ENCODE data around the gene TNFRSF14.

The TNFRSF14 gene

DNA sequence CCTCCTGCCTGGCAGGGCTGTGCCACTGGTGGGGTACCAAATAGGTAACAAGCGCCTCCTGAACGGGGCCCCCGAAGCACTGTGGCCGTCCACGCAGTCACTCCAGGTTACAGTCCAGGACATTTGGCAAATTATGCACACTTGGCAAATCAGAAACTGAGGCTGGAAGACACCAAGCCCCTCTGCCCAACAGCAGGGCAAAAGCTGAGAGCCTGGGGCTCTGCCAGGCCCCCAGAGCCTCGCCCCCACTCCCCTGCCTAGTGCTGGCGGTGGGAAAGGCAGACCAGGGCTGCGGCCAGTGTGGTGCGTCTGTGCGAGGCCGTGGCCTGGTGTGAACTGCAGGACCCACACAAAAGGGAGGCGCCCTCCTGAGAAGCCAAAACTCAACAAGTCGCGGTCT is 39.2 kb upstream of the TNFRSF14 start:
- no peak for DNase-seq (ENCODE audit: low read depth)
- H3K4me3 ChIP-seq (ENCODE audit: low read depth, low read length): no peak overlapping the region
- TF ChIP-seq, protein P1, sequence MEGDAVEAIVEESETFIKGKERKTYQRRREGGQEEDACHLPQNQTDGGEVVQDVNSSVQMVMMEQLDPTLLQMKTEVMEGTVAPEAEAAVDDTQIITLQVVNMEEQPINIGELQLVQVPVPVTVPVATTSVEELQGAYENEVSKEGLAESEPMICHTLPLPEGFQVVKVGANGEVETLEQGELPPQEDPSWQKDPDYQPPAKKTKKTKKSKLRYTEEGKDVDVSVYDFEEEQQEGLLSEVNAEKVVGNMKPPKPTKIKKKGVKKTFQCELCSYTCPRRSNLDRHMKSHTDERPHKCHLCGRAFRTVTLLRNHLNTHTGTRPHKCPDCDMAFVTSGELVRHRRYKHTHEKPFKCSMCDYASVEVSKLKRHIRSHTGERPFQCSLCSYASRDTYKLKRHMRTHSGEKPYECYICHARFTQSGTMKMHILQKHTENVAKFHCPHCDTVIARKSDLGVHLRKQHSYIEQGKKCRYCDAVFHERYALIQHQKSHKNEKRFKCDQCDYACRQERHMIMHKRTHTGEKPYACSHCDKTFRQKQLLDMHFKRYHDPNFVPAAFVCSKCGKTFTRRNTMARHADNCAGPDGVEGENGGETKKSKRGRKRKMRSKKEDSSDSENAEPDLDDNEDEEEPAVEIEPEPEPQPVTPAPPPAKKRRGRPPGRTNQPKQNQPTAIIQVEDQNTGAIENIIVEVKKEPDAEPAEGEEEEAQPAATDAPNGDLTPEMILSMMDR (conservative IDR thresholded peaks at IDR 0.05; ENCODE audit: low read depth, low read length): no peak

DNA sequence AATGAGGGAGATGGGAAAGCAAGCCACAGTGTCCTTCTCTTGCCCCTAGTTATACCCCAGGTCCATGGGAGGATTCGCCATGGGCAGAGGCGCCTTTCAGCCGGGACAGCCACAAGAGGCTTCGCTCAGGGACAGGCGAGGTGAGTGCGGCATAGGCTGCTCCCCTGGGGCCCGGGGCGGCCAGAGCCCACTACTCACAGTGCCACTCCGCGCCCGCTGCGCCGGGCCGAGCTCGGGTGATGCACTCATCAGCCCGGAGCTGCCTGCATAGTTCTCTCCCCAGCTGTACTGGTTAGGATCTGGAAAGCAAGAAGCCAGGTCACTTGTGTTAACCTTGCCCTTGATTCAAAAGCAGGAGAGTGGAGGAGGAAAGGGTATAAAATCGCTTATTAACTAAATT is 38.2 kb upstream of the TNFRSF14 start:
- DNase-seq (ENCODE audit: low read depth): no peak
- no peak overlapping the region for H3K4me3 ChIP-seq (ENCODE audit: low read depth, low read length)
- TF ChIP-seq, protein P1 (conservative IDR thresholded peaks at IDR 0.05; ENCODE audit: low read depth, low read length): no peak

DNA sequence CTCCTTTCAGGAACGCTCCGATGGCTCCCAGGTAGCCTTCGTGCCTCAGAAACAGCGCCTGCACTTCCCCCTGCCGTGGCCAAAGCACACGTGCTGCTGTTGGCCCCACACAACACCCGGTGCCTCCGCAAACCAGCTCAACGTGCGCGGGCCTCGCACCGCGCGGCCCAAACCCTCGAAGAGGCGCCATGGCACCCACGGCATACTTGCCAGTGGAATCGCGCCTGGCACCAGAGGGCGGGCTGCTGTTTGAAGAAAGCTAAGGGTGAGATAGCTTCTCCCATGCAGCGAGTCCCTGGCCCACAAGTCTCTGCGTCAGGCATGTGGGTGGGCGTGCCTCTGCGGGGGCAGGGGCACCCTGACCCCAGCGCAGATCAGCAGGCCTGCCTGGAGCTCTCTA is 37.6 kb upstream of the TNFRSF14 start:
- TF ChIP-seq, protein P1 (conservative IDR thresholded peaks at IDR 0.05; ENCODE audit: low read depth, low read length): no peak
- DNase-seq (ENCODE audit: low read depth): no peak
- no peak overlapping the region for H3K4me3 ChIP-seq (ENCODE audit: low read depth, low read length)

DNA sequence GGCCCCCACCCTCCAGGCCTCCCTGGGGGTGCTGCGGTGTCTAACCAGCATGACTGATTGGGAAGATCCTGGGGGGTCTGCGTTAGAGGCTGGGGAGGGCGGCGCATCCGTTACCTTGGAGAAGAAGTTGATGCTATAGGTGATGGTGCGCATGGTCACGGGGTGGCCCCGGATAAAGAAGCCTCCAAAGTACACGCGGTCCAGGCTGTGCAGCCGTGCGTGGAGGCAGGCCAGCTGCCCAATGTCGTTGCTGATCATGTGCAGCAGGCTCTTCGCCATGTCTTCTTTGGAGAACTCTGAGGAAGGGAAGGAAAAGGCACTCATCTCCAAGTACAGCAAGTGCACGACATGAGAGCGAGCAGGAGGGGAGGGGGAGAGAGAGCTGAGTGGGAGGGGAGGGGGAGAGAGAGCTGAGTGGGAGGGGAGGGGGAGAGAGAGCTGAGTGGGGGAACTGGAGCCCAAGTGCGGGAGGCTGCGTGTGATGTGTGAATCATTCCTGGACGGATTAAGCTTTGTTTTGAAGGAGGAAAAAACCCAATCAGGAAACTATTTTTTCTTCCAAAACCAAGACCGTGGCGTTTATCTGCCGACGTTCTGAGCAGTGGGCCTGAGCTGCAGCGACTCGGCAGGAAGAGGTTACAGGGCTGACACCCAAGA is 37.0 kb upstream of the TNFRSF14 start:
- H3K4me3 ChIP-seq (ENCODE audit: low read depth, low read length): no peak overlapping the region
- DNase-seq (ENCODE audit: low read depth): no peak
- TF ChIP-seq, protein P1 (conservative IDR thresholded peaks at IDR 0.05; ENCODE audit: low read depth, low read length): no peak

DNA sequence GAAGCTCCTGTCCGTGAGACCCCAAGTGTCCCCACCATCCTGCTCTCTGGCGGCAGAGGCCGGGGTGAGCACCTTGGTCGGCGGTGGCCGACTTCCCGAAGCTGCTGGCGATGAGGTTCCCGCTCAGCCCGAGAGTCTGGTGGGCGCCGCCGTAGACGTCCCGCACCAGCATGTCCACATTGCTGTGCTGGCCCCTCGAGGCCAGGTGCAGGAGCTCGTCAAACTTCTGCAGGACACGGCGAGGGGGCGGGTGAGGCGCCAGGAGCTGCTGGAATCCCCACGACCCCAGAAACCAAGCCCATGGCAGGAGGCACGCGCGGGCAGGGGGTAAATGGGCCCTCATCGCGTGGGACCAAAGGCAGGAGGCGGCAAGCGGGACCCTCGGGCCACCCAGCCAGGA is 36.4 kb upstream of the TNFRSF14 start:
- DNase-seq (ENCODE audit: low read depth): no peak
- H3K4me3 ChIP-seq (ENCODE audit: low read depth, low read length): no peak overlapping the region
- TF ChIP-seq, protein P1 (conservative IDR thresholded peaks at IDR 0.05; ENCODE audit: low read depth, low read length): no peak

DNA sequence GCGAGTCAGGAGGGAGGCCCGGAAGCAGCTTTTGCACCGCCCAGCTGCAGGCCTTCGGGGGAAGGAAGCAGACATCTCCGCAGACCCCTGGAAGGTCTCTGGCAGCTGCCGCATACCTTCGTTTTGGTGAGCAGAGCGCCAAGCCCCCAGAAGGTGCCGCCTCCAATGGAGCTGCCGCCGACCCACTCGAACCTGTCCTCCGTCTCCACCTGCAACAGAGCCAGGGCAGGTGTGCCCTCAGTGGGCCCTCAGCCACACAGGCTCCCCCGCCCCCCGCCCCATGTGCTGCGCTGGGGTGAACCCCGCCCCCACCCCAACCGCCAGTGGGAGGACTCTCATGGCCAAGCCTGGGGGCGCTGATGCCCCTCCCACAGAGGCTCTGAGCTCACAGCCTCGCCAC is 36.0 kb upstream of the TNFRSF14 start:
- TF ChIP-seq, protein P1 (conservative IDR thresholded peaks at IDR 0.05; ENCODE audit: low read depth, low read length): no peak
- DNase-seq (ENCODE audit: low read depth): no peak
- no peak overlapping the region for H3K4me3 ChIP-seq (ENCODE audit: low read depth, low read length)

DNA sequence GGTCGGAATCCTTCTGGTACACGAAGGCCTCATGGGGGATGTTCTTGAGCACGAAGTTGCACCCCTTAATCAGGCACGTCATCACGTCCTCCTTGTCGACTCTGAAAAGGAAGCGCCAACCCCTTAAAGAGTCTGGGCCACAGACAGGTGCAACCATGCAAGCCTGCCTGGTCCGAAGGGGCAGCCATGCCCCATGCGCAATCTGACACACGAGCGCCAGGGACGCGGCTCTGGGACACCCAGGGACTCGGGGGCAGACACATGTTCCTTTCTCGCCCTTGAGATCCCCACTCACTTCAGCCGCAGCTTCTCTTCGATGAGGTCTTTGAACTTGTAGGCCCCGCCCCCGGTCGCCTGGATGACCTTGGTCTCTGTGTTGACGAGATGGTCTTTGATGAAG is 35.4 kb upstream of the TNFRSF14 start:
- H3K4me3 ChIP-seq (ENCODE audit: low read depth, low read length): no peak overlapping the region
- TF ChIP-seq, protein P1 (conservative IDR thresholded peaks at IDR 0.05; ENCODE audit: low read depth, low read length): no peak
- DNase-seq (ENCODE audit: low read depth): no peak

Data from choroid plexus epithelial cell (primary cell).